COLO829 (cell line): ENCODE data around the gene MT1H.

Experiments
- DNase-seq: peaks from one replicate; pipeline ENCODE4 v3.0.0; 2012; ENCODE audit warnings: low spot score

MT1H gene

DNA sequence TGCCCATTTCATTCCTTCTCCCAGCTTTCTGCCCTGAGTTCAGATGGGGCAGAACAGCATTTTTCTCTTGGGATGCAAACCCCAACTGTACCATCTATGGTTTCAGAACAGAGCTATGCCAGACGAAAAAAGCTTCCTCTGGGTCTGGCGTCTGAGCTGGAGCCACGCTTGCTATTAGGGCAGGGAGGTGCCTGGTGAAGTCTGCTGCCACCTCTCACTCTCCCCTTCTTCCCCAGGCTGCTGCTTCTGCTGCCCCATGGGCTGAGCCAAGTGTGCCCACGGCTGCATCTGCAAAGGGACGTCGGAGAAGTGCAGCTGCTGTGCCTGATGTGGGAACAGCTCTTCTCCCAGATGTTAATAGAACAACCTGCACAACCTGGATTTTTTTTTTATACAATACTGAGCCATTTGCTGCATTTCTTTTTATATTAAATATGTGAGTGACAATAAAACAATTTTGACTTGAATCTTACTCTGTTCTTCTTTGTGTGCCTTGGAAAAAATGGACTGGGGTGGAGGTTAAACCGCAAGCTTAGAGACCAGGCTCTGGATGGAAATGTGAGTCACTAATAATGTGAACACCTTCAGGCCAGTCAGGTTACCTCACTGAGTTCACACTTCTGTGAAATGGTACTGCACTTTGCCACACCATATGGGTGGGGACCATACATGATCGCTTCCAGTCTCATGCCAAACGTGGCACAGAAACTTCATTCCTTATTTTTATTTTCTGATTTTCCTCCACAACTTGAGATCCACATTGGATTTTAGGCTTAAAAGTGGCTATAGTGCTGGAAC is 32.8 kb upstream of the MT1H start:
- no peak for DNase-seq

DNA sequence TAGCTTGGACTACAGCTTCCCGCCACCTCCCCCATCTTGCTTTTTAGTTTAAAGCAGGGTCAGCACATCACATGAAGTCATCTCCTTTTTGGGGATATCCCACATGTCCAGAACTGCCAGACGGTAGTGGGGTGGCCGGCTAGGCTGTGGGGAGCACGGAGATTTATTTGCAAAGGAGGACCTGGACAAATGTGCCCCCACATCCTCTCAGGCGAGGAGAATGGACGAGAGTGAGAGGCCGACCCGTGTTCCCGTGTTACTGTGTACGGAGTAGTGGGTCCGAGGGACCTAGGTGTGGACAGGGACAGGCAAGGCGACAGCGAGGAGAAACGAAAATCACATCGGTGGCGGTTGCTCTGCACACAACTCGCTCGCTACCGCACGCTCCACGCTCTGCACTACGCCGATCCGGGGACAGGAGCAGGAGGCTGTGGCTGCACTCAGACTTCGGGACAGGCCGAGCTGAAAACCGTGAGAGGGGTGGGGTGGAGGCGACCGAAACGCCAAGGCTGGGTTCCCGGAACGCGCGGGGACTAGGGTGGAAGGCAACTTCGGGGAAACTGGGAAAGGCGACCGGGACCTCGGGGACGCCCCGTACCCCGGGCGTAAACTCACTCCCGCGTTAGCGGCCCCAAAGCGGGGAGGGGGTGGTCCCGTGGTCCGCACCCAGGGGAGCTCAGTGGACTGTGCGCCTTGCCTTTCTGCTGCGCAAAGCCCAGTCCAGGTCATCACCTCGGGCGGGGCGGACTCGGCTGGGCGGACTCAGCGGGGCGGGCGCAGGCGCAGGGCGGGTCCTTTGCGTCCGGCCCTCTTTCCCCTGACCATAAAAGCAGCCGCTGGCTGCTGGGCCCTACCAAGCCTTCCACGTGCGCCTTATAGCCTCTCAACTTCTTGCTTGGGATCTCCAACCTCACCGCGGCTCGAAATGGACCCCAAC is 31.5 kb upstream of the MT1H start, which contains the start of gene MT1A:
Gene MT1A, plus strand, starts transcription at position 853 of the 937 bp plus-strand sequence. Its CDS starts 73 bp downstream, at position 926.
- DNase-seq = no peak

DNA sequence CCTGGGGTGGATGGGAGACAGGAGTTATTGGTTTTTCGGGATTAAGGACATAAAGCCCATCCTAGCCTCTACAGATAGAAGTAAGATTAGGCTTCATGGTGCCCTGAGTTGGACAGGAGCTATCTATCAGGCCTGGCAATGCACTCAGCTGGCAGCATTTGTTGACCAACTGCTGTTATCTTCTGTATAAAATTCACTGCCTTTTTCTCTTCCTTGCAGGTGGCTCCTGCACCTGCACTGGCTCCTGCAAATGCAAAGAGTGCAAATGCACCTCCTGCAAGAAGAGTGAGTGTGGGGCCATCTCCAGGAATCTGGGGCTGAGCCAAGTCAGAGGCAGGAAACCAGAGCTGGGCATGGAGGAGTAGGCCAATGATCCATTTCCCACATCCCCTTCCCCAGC is 30.6 kb upstream of the MT1H start:
- DNase-seq = no peak

DNA sequence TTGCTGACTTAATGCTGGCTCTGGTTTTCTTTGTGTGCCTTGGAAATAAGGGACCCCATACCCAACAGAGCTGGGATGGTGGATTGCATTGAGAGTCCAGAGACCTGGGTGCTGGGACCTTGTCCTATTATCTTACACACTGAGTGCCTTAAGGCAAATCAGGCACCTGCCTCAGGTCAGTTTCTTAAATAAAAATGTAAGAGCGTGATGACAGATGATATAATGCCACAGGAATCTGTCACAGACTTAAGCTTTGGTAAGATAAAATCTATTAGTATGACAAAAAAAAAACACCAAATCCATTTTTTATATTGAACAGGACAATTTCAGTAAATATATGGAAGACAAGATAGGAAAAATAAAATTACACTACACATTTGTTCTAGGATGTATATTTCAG is 29.5 kb upstream of the MT1H start:
- no peak for DNase-seq

DNA sequence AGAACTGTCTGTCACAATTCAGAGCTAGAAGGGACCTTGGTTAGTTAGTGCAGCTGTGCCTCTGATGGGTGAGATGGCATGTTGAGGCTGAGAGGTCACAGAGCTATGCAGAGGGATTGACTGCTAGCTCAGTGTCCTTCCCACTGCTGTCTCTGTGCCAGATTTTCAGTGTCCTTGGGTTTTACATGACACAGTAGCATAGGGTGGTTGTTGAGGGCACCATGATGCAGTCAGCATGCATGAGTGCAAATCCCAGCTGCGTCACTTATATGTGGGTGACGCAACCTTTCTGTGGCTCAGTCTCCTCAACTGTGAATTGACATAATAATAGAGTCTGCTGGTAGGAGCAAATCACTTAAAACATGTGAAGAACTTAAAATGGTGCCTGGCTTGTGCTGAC is 28.4 kb upstream of the MT1H start:
- no peak for DNase-seq

DNA sequence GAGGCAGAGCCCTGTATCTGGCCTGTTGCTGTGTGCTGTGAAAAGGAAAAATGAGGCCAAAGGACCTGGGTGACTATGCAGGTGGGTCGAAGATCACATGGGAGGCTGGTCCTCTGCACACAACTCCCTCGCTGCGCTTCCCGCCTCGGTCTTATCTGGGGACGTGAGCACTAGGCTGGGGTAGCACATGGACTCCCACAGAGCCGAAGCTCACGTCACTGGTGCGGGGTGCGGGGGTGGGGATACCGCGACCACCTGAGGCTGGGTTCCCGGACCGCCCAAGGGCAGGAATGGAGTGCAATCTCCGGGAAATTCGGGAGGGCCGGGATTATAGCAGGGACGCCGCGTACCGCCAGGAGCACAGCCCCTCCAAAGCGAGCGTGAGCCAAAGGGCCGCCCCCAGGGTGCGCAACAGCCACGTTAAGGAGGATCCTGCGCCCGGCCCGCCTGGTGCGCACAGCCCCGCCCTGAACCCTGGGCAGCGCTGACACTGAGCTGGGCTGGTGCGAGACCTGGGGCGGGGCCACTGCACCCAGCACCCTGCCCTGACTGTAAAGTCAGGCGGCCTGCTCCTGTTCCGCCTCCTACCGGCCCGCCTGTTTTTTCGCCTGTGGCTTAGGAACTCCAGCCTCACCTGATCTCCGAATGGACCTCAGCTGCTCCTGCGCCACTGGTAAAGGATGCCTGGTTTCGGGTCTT is 26.4 kb upstream of the MT1H start:
- DNase-seq = peak; percentile 1

DNA sequence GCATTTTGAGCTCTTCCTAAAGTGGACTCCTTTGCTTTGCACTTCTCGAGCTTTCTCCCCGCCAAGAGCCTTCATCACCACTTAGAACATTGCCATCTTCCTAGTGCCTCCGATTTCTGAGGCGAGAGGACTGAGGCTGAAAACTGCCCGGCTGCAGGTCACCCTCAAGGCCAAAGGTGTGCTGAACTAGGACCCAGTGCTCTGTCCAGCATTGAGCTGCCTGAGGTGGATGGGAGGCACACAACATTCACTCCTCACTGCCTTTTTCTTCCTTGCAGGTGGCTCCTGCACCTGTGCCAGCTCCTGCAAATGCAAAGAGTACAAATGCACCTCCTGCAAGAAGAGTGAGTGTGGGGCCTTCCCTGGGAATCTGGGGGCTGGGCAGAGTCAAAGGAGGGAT is 25.8 kb upstream of the MT1H start:
- no peak for DNase-seq

DNA sequence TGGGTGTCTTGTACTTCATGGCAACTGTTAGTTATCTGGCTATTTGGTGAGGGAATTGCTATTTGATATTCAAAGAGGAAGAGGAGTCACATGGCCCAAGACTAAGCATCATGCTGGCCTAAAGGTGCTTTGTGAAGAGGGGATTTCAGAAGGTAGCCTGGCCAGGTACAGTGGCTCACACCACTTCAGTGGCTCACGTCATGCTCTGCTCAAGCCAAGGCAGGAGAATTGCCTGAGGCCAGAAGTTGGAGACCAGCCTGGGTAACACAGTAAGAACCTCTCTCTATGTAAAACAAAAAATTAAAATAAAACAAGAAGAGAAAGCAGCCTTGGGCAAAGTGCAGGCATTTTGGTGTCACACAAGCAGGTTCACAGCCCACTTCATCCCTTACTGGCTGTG is 24.3 kb upstream of the MT1H start:
- no peak for DNase-seq

DNA sequence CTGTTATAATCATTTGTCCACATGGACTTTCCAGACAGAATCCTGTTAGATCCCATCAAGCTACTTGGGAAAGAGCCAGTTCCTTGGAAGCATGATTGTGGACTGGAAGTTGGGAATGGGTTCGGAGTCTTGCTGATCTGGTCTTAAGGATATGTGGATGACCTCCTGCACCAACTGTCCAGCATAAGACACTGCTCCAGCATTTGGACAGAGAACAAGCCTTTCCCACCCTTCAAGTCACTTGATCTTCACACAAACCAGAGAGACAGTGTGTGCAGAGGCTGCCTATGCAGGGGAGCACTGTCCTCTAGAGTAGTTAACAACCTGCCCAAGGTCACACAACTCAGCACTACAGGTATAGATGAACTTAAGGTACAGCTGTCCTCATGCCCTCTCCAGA is 23.8 kb upstream of the MT1H start:
- no peak for DNase-seq

DNA sequence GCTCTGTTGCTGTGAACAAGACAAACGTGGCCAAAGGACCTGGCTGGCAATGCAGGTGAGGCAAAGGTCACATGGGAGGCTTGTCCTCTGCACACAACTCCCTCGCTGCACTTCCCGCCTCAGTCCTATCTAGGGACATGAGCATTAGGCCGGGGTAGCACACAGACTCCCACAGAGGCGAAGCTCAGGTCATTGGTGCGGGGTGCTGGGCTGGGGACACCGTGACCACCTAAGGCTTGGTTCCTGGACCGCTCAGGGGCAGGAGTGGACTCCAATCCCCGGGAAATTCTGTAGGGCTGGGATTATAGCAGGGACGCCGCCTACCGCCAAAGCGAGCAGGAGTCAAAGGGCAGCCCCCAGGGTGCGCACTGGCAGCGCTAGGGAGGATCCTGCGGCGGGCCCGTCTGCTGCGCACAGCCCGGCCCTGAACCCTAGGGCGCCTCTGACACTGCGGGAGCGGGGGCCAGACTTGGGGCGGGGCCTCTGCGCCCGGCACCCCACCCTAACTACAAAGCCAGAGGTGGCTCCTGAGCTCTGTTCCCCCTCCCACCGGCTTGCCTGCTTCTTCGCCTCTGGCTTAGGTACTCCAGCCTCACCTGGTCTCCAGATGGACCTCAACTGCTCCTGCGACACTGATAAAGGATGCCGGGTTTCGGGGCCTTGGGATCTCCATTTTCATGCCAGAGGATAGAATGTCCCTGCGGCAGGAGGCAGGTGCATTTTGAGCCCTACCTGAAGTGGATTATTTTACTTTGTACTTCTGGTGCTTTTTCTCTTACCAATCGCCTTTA is 21.8 kb upstream of the MT1H start:
- no peak for DNase-seq

DNA sequence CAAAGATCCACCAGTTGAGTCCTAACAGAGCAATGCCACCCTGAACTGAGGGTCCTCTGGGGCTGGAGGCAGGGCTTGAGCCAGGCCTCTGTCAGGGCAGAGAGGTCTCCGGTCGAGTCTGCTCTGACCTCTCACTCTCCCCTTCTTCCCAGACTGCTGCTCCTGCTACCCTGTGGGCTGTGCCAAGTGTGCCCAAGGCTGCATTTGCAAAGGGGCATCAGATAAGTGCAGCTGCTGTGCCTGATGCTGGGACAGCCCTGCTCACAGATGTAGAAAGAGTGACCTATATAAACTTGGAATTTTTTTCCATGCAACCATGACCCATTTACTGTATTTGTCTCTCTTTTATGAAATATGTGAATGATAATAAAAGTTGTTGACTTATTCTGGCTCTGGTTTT is 20.3 kb upstream of the MT1H start:
- no peak for DNase-seq

DNA sequence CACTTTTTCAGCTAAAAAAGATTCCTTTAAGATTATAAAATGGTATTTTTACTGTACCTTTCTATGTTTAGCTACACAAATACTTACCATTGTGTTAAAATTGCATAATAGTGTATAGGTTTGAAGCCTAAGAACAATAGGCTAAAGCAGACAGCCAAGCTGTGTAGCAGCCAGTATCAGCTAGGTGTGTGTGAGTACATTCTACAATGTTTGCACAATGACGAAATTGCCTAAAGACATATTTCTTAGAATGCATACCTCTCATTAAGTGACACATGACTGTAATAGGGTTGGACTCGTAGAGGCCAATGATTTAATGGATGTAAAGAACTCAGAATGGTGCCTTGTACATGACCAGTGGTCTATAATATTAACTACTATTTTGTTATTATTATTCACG is 19.8 kb upstream of the MT1H start:
- DNase-seq = no peak

DNA sequence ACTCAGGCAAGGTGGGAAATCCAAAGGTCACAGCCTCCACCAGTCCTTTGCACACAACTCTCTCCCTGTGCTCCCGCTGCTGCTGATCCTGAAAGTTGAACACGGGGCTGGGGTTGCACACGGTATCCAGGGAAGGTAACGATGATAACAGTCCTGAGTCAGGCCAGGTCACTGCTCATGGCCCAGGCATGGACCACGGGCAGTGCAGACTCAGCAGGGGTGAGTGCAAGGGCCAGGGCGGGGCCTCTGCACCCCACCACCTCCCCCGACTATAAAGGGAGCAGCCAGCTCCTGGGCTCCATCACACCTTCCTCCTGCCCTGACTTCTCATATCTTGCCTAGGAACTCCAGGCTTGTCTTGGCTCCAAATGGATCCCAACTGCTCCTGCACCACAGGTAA is 18.0 kb upstream of the MT1H start, which contains the start of gene MT1B:
Gene MT1B, plus strand, starts transcription at position 301 of the 400 bp plus-strand sequence. Its CDS starts 68 bp downstream, at position 369.
- DNase-seq = no peak

DNA sequence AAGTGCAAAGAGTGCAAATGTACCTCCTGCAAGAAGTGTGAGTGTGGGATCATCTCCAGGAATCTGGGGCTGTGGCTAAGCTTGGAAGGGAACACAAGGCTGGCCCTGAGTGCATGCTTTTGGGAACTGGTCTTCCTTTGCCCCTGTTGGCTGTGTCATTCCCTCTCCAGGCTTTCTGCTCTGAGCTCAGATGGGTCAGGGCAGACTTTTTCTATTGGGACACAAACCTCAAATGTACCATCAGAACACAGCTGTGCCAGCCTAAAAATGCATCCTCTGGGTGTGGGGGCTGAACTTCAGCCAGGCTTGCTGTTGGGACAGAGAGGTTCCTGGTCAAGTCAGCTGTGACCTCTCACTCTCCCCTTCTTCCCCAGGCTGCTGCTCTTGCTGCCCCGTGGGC is 17.0 kb upstream of the MT1H start:
- no peak for DNase-seq

DNA sequence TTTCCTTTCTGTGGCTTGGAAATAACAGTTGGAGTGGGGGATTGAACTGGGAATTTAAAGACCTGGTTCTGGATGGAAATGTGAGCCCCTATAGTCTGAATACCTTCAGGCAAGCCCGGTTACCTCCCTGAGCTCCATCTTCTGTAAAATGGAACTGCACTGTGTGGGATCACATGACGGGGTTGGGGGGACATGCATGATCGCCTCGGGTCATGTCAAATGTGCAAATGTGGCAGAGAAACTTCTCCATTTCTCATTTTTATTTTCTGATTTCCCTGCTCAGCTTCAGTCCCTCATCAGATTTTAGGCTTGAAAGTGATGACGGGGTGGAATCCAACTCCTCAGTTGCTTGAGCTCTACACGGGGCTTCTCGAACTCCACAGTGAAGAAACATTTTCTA is 16.4 kb upstream of the MT1H start:
- no peak for DNase-seq

DNA sequence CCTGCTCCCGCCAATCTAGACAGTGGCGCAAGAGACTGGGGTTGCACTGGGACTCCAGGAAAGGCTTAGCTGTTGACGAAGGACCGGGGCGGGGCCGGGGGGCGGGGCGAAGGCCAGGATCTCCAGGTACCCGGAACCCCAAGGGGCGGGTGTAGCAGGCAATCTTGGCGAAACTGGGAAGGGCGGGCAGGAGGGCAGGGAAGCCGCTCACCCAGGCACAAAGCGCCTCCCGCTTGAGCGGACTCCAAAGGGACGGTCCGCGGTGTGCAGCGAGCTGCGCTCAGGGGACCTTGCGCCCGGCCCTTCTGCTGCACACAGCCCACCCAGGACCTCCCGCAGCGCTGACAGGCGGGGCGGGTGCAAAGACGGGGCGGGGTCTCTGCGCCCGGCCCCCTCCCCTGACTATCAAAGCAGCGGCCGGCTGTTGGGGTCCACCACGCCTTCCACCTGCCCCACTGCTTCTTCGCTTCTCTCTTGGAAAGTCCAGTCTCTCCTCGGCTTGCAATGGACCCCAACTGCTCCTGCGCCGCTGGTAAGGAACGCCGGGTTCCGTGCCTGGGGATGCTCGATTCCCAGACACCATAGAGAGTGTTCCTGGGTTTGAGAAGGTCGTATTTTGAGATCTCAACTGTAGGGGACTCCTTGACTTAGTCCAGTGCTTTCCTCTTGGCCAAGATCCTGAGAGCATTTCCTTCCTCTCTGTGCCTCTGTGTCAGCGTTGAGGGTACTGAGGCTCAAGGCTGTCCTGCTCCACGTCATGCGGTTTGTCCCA is 11.9 kb upstream of the MT1H start, which contains the start of gene MT1F:
Gene MT1F, plus strand, starts transcription at position 405 of the 772 bp plus-strand sequence. Its CDS starts 100 bp downstream, at position 505.
- no peak for DNase-seq

DNA sequence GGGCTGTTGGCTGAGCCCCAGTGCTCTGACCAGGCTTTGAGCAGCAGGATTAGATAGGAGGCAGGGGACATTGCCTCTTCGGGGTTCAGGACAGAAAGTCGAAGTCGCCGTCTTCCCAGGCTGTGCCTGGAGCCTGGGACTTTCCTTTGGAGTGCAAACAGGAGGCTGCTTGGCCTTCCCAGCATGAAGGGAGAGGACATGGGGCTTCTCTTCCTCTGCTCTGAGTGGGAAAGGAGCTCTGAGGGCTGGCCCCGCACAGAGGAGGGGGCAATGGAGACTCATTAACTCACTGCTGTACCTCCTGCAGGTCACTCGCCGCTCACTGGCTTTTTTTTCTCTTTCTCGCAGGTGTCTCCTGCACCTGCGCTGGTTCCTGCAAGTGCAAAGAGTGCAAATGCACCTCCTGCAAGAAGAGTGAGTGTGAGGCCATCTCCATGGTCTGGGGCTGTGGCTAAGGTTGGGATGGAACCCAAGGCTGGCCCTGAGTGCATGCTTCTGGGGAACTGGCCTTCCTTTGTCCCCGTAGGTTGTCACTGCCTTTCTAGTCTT is 11.2 kb upstream of the MT1H start:
- no peak for DNase-seq

DNA sequence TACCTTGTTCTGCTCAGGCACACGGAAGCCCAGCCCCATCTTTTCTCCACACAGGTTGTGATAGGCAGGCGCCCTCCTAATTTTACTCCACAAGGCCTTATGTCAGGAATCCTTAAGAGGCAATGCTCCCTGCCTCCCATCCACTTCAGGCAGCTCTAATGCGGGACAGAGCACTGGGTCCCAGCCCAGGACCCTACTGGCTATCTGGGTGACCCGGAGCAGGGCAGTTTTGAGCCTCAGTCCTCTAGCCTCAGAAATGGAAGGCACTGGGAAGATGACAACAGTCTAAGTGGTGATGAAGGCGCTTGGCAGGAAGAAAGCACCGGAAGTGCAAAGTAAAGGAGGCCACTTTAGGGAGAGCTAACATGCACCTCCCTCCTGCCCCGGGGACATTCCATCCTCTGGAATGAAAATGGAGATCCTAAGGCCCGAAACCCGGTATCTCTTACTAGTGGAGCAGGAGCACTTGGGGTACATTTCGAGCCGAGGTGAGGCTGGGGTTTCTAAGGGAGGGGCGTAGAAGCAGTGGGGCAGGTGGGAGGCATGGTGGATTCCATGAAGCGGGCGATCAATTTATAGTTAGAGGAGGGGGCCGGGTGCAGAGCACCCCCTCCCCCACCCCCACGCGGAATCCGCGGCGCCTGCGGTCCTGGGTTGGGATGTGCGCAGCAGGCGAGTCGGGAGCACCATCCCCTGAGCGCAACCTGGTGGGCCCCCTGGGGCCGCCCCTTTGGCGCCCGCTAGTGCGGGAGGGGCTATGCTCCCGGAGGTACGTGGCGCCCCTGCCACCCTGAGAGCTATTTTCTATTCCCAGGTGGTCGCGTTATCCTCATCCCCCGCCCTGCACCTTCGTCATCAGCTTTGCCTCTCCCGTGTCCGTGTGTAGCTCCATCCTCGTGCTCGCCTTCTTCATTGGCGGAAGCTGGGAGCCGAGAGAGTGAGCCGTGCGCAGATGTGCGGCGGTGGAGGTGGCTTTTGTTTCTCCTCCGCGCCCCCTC is 7.0 kb upstream of the MT1H start:
- no peak for DNase-seq

DNA sequence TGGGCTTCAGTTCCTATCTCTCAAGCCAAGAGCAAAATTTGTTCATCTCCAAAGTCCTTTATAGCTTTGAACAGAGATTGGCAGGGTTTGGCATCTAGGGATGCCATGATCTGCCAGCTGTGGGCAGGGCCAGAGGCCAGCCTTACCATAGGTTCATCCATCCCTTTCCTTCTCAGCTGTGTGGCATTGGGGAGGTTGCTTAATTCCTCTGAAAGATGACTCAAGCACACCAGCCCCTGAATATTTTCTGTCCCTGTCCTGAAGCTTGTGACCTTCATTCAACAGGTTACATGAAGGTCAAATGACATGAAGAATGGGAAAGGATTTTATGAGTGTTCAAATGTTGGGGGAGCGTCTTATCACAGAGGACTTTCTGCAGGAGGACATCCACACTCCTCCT is 5.1 kb upstream of the MT1H start:
- DNase-seq = no peak
